ENCODE measurements around the gene BRAT1.

Gene BRAT1

DNA sequence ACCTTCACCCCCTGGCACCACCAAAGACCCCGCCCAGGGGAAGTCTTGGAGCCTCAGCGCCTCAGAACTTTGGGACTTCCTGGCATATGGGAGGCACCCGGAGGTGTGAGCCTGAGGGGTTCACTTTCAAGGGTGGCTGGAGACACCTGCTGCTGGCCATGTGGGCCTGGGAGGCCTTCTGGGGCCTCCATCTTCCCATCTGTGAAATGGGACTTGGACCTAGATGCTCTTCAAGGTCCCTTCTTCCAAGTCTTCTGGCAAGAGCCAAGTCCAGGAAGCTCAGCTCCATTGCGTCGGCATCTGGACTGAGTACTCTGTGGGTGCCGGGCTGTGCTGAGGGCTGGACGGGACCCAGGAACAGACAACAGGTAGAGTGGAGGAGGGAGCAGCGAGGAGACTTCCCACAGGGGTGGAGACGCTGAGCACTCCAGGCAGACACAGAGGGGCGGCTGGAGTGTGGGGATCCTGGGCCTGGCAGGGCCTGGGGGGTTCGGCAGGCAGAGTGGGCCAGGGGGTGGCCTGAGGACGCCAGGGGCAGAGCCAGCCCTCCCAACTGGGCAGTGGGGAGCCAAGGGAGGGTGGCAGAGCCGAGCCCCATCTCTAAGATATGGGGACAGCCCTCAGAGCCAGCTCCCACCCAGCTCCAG is 45.1 kb downstream of the BRAT1 start:
- no peaks in the 10 kb centered on the region for H4K20me1 ChIP-seq (ENCODE audit: insufficient read depth)
- TF ChIP-seq, protein P1, sequence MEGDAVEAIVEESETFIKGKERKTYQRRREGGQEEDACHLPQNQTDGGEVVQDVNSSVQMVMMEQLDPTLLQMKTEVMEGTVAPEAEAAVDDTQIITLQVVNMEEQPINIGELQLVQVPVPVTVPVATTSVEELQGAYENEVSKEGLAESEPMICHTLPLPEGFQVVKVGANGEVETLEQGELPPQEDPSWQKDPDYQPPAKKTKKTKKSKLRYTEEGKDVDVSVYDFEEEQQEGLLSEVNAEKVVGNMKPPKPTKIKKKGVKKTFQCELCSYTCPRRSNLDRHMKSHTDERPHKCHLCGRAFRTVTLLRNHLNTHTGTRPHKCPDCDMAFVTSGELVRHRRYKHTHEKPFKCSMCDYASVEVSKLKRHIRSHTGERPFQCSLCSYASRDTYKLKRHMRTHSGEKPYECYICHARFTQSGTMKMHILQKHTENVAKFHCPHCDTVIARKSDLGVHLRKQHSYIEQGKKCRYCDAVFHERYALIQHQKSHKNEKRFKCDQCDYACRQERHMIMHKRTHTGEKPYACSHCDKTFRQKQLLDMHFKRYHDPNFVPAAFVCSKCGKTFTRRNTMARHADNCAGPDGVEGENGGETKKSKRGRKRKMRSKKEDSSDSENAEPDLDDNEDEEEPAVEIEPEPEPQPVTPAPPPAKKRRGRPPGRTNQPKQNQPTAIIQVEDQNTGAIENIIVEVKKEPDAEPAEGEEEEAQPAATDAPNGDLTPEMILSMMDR (conservative IDR thresholded peaks at IDR 0.05; ENCODE audit: low read depth, low read length) = no peak
- H3K9ac ChIP-seq = no peak overlapping the region
- peaks cover 29% of the 10 kb centered on the region for H3K4me1 ChIP-seq (ENCODE audit: low read depth, poor library complexity, severe bottlenecking)
- peaks cover 27% of the 10 kb centered on the region; the same call in 1 of the 2 replicates for H3K27me3 ChIP-seq (ENCODE audit: insufficient read depth, low read depth)
- H3K79me2 ChIP-seq (ENCODE audit: insufficient read depth, low read depth) = no peaks in the 10 kb centered on the region
- H2AFZ ChIP-seq (ENCODE audit: low read depth) = peak overlapping the region; percentile 49; the same call in 1 of the 2 replicates
- no peak overlapping the region for H3K27ac ChIP-seq
- no peaks in the 10 kb centered on the region for H3K36me3 ChIP-seq (ENCODE audit: insufficient read depth)
- no peak overlapping the region for H3K4me3 ChIP-seq (IDR thresholded peaks at IDR 0.05; ENCODE audit: insufficient read depth, low read depth, low read length)
- peak overlapping the region; percentile 94 for H3K4me2 ChIP-seq

DNA sequence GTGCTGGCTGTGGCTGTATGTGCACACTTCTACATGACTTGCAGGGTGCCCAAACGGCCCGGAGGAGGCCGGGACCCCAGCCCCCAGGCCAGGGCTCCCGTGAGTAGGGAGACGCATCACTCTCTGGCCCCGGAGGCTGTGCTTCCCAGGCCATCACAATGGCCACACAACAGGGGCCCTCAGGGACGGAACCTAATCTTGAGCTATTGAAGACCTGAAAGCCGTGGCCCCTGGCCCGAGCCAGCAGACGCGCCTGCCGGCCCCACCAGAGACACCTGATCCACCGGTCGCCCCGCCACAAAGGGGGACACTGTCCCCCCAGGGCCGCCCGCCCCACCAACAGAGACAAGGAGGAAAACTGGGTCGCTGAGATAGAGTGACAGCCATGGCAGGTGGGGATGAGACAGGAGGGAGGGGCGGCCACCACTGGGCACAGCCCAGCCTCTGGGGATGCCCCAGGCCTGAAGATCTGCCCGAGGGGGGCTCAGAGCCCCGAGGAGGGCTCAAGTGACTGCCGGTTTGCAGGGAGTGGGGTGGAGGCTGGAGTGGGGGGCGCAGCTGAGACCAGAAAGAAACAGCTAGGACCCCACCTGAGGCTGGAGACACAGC is 45.9 kb downstream of the BRAT1 start:
- Histone ChIP-seq H2AFZ (ENCODE audit: low read depth) (peak overlapping the region; percentile 49), H3K4me3 (IDR thresholded peaks at IDR 0.05; ENCODE audit: insufficient read depth, low read depth, low read length) (no peak overlapping the region), H3K27me3 (ENCODE audit: insufficient read depth, low read depth) (peaks cover 22% of the 10 kb centered on the region; the same call in 1 of the 2 replicates), H3K4me2 (peak overlapping the region; percentile 94), H4K20me1 (ENCODE audit: insufficient read depth) (no peaks in the 10 kb centered on the region), H3K27ac (no peak overlapping the region; the same call in 1 of the 2 replicates), H3K9ac (peak overlapping the region; percentile 16; the same call in 1 of the 2 replicates), H3K36me3 (ENCODE audit: insufficient read depth) (no peaks in the 10 kb centered on the region), H3K4me1 (ENCODE audit: low read depth, poor library complexity, severe bottlenecking) (peaks cover 29% of the 10 kb centered on the region), H3K79me2 (ENCODE audit: insufficient read depth, low read depth) (no peaks in the 10 kb centered on the region)
- TF ChIP-seq, protein P1 (conservative IDR thresholded peaks at IDR 0.05; ENCODE audit: low read depth, low read length) = no peak

DNA sequence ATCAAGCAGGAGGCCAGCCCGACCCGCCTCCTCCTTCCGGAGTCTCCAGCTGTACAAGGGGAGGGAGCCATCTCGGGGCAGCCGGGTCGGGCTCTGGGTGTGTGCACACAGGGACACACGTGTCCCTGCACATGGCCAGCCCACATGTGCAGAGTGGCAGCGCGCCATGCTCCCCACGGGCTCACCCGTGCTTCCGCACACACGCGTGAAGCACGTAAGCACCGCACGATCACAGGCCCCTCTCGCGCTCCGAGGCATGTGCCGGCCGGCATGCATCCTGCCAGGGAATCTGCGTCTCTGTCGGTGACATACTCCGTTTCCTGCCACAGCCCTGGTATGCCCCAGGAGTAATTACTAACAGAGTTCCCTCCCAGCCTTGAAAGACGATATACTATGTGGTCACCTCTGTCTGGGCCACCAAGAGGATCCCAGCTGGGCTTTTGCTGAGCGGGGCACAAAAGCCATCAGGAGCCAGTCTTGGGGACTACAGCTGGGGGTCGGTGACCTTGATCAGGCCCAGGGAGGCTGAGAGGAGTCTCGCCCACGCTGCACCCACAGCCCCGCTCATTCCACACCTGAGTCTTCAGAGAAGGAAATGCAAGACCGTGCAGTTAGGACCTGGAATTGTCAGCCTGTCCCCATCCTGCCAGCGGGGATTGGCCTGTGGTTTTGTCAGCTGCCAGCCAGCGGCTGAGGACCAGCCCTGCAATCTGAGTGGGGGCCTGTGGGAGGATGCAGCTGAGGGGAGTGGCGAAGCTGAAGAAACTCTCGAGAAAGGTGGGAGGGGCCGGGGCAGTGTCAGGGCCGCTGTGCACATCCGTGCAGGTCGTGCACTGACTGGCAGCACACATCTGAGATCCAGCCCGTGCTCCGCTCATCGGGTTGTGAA is 46.8 kb downstream of the BRAT1 start:
- TF ChIP-seq, protein P1 (conservative IDR thresholded peaks at IDR 0.05; ENCODE audit: low read depth, low read length) = no peak
- H3K9ac ChIP-seq = peak overlapping the region; percentile 33; the same call in 1 of the 2 replicates

DNA sequence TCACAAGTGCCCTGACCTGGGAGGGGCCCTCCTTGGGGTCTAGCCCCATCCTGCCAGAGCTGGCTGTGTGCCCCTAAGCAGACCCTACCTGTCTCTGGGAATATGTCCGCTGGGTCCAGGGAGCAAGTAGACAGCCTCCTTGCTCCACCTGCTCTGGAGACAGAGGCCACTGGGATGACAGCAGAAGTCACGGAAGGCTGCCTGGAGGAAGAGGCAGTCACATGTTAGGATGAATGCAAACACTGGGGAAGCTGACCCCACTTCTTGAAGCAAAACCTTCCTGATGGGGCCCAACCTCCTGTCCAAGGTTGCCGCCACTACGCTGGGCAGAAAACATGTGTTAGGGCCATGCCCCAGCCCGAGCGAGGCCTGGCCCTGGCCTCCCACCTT is 47.4 kb downstream of the BRAT1 start:
- H3K36me3 ChIP-seq (ENCODE audit: insufficient read depth) = no peaks in the 10 kb centered on the region
- TF ChIP-seq, protein P1 (conservative IDR thresholded peaks at IDR 0.05; ENCODE audit: low read depth, low read length) = no peak
- peak overlapping the region; percentile 94; the same call in 1 of the 2 replicates for H3K4me2 ChIP-seq
- no peaks in the 10 kb centered on the region for H3K79me2 ChIP-seq (ENCODE audit: insufficient read depth, low read depth)
- peaks cover 29% of the 10 kb centered on the region; the same call in 1 of the 2 replicates for H3K27me3 ChIP-seq (ENCODE audit: insufficient read depth, low read depth)
- no peaks in the 10 kb centered on the region for H4K20me1 ChIP-seq (ENCODE audit: insufficient read depth)
- peak overlapping the region; percentile 33; the same call in 1 of the 2 replicates for H3K9ac ChIP-seq
- H3K4me1 ChIP-seq (ENCODE audit: low read depth, poor library complexity, severe bottlenecking) = peaks cover 29% of the 10 kb centered on the region
- H2AFZ ChIP-seq (ENCODE audit: low read depth) = peak overlapping the region; percentile 49; the same call in 1 of the 2 replicates
- H3K27ac ChIP-seq = peak overlapping the region; percentile 49; the same call in 1 of the 2 replicates
- no peak overlapping the region for H3K4me3 ChIP-seq (IDR thresholded peaks at IDR 0.05; ENCODE audit: insufficient read depth, low read depth, low read length)

More for the DNA sequence above, 46.8 kb downstream of the BRAT1 start:
- H2AFZ ChIP-seq (ENCODE audit: low read depth) = peak overlapping the region; percentile 49
- H3K79me2 ChIP-seq (ENCODE audit: insufficient read depth, low read depth) = no peaks in the 10 kb centered on the region
- H4K20me1 ChIP-seq (ENCODE audit: insufficient read depth) = no peaks in the 10 kb centered on the region
- no peak overlapping the region for H3K4me3 ChIP-seq (IDR thresholded peaks at IDR 0.05; ENCODE audit: insufficient read depth, low read depth, low read length)
- peak overlapping the region; percentile 49; the same call in 1 of the 2 replicates for H3K27ac ChIP-seq
- peaks cover 23% of the 10 kb centered on the region; the same call in 1 of the 2 replicates for H3K27me3 ChIP-seq (ENCODE audit: insufficient read depth, low read depth)
- H3K36me3 ChIP-seq (ENCODE audit: insufficient read depth) = no peaks in the 10 kb centered on the region
- peak overlapping the region; percentile 94 for H3K4me2 ChIP-seq
- H3K4me1 ChIP-seq (ENCODE audit: low read depth, poor library complexity, severe bottlenecking) = peaks cover 29% of the 10 kb centered on the region
